ENCODE results near the gene RBBP8NL.
"Not testable (repeated sequence)": the region's sequence is repeated elsewhere in the genome, so short reads cannot be mapped to it uniquely, and the experiment has no call there.

RBBP8NL gene

DNA sequence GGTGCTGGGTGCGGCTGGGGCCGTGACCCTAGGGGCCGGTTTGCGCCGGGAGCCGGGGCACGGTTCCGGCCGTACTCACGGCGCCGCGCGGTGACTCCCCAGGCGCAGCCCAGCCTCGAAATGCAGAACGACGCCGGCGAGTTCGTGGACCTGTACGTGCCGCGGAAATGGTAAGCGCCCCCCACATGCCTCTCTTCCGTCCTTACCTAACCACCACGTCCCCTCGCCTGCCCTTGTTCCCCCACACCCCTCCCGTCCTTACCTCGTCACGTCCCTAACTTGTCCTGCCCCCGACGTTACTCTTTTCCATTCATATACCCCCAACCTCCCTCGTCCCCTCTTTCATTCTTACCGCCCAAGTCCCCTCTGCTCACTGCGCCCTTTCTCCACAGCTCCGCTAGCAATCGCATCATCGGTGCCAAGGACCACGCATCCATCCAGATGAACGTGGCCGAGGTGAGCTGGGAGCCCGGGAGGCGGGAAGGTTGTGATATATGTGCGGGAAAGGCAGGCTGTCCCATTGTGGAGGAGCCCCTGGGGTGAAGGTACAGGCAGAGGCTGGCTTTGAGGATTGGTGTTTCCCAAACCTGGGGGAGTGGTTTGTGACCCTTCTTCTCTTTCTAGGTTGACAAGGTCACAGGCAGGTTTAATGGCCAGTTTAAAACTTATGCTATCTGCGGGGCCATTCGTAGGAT, 40.0 kb downstream of the RBBP8NL start:
- H3K4me3 ChIP-seq (ENCODE audit: low read depth, low read length) = peak overlapping the region; percentile 98
- DNase-seq (ENCODE audit: low read depth) = no peak

DNA sequence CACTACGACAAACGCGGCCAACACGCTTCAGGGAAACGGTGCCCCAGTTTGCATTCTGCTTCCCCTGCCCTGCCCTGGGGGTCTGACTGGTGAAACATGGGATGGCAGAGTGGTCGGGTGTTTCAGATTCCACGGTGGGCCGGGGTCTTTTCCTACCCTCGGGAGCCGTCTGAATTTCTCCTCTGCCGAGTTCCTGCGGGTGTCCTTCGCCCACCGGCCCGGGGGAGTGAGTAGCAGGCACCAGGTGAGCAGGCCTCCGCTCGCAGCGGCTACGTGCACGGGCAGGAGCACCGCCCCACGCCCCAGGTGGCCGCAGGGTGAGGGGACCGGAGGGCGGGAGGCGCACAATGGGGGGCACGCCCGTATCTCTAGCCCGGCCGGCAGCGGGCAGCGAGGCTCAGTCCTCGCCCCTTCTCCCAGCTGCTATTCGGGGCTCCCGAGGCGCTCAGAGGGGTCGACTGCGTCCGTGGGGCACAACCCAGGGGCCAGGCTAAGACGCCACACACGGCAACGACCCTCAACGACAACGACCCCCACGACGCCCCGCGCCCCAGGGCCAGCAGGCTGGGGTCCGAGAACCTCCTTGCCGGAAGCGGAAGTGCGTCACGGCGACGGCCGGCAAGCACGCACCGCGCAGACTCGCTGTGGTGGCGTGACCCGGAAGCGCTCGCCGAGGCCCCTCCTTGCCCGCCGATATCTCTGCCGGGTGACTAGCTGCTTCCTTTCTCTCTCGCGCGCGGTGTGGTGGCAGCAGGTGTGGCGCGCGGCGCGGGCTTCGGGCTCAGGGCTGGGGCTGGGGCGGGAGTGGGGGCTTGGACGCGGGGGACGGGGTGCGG, 40.7 kb downstream of the RBBP8NL start, which contains the start of gene RPS21:
TSS of gene RPS21 (plus strand) at position 721 of the 836 bp plus-strand sequence. CDS start 236 bp downstream, outside the sequence.
- H3K4me3 ChIP-seq (ENCODE audit: low read depth, low read length) = peak within 1 kb of the TSS; percentile 98
- DNase-seq (ENCODE audit: low read depth) = peak; percentile 50

DNA sequence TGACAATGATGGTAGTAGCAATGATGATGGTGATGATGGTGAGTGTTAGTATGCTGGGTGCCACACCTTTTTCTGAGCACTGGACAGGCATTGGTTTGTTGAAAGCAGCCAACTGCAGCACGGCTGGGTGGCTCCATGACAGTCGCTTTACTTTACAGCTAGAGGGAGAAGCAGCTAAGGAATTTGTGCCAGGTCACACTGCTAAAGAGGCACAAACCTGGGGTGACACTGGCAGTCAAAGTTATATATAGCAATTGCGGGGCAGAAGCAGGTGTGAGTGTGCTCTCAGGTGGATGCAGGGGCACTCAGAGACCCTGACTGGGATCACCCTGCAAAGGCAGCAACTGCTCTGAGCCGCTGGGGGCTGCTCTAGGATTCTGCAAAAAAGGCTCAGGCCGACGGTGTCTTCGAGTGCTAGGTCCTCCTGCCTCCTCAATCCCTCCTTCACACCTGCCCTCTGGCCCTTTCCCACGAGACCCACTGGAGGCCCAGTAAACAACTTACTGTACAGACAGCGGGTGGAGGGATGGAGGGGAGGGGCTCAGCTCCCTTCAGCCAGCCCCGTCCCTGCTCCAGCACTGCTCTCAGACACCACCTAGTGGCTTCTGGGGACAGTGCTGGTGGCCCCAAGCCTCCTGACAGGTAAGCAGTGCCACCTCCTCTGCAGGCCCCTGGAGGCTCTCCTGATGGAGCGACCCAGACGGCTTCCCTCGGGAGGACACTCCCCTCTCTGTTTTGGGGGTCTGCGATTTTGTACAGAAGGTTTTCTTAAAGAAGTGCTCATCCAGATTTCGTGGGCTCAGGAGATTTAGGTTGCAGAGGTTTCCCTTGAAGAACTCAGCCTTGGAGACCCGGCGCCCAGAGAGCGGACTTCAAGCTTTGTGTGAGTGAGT, 44.8 kb downstream of the RBBP8NL start:
- H3K4me3 ChIP-seq (ENCODE audit: low read depth, low read length) = no peak overlapping the region
- no peak for DNase-seq (ENCODE audit: low read depth)

DNA sequence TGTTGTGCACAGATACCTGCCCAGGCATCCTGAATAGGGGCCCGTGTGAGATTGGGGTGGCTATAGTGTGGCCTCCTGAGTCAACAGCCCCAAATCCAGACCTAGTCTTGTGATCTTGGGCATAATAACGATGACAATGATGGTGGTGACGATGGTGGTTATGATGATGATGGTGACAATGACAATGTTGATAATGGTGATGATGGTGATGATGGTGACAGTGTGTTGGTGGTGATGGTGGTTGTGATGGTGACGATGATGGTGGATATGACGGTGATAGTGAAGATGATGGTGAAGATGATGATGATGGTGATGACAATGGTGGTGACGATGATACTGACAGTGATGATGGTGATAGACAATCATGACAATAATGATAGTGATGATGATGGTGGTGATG, 45.5 kb downstream of the RBBP8NL start:
- no peak for DNase-seq (ENCODE audit: low read depth)
- no peak overlapping the region for H3K4me3 ChIP-seq (ENCODE audit: low read depth, low read length)

- no peak overlapping the region for H3K4me3 ChIP-seq (ENCODE audit: low read depth, low read length)
- DNase-seq (ENCODE audit: low read depth) = no peak
These were observed 46.0 kb downstream of the RBBP8NL start for GRCh38 chr20:62381202-62381797.

DNA sequence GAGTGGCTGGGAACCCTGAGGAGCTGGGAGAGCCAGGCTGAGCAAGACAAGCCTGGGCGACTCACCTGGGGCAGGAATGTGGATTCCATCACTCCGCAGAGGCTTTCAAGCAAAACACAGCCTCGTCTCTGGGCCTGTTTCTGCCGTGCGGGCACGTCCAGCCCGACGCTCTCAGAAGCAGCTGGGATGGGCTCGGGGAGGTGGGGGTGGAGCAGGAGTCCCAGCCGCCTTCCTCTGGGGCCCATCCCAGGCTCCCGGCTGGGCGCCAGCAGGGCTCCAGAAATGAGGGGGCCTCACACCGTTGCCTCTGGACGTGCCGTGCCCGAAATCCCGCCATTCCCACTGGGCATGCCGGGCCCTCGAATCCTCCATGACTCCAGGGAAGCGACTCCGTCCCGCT, 49.1 kb downstream of the RBBP8NL start:
- H3K4me3 ChIP-seq (ENCODE audit: low read depth, low read length) = no peak overlapping the region
- DNase-seq (ENCODE audit: low read depth) = no peak

- no peak overlapping the region for H3K4me3 ChIP-seq (ENCODE audit: low read depth, low read length)
These were observed 49.6 kb downstream of the RBBP8NL start for GRCh38 chr20:62377615-62378178.

DNA sequence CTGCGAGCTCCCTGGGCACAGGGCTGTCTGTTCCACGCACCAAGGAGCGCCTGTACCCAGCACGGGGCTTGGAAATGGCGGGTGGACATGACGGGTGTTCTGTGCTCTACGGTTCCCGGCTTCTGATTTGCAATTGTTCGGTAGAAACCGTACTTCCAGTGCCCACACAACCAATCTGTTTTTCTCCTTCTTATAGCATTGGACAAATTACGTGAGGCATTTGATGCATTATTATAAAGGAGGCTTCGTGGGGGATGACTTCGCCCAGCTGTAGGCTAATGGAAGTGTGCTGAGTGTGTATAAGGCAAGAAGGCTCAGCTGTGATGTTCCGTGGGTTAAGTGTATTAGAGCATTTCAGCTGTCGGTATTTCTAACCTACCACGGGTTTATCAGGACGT, 50.3 kb downstream of the RBBP8NL start:
- H3K4me3 ChIP-seq (ENCODE audit: low read depth, low read length) = no peak overlapping the region
- no peak for DNase-seq (ENCODE audit: low read depth)

More at GRCh38 chr20:62377615-62378178, 49.6 kb downstream of the RBBP8NL start:
- DNase-seq (ENCODE audit: low read depth) = no peak

DNA sequence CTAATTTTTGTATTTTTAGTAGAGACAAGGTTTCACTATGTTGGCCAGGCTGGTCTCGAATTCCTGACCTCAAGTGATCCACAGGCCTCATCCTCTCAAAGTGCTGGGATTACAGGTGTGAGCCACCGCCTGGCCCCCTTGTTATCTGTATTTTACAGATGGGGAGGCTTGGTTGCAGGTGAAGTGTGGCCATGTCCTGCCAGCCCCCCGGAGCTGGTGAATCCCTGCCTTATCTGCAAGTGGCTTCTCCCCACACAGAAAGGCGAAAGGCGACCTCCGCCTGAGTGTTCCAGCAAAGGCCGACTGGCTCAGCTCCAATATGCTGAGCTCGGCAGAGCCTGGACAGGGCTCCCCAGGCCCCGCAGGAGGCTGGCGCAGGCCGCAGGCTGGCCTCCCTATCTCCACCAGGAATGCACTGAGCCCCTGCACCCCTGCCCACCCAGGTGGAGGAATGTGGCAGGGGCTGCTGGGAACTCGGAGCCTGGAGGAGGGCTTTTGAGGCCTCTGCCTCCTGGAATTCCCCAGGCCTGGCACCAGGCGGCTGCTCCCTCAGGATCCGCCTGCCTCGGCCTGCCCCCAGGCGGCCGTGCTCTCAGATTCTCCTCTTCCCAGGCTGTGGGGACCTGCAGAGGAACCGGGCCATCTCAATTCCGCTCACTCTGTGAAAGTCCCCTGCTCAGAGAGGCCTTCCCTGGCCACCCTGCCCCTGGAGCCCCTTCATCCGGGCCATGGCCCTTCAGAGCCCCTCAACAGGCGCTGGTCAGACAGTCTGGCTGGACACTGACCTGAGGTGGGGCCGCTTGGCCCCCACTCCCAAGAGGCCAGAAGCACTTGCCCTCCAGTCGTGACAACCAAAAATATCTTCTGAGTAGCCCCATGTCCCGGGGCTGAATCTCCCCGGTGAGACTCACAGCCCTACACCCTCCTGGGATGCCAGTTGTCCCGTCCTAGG, 51.0 kb downstream of the RBBP8NL start:
- H3K4me3 ChIP-seq (ENCODE audit: low read depth, low read length) = no peak overlapping the region
- DNase-seq (ENCODE audit: low read depth) = no peak

GRCh38 chr20:62374331-62375152, 52.8 kb downstream of the RBBP8NL start:
- no peak for DNase-seq (ENCODE audit: low read depth)
- H3K4me3 ChIP-seq (ENCODE audit: low read depth, low read length) = no peak overlapping the region

- not testable (repeated sequence) for DNase-seq (ENCODE audit: low read depth)
These were observed 53.6 kb downstream of the RBBP8NL start for GRCh38 chr20:62373631-62374179.

DNA sequence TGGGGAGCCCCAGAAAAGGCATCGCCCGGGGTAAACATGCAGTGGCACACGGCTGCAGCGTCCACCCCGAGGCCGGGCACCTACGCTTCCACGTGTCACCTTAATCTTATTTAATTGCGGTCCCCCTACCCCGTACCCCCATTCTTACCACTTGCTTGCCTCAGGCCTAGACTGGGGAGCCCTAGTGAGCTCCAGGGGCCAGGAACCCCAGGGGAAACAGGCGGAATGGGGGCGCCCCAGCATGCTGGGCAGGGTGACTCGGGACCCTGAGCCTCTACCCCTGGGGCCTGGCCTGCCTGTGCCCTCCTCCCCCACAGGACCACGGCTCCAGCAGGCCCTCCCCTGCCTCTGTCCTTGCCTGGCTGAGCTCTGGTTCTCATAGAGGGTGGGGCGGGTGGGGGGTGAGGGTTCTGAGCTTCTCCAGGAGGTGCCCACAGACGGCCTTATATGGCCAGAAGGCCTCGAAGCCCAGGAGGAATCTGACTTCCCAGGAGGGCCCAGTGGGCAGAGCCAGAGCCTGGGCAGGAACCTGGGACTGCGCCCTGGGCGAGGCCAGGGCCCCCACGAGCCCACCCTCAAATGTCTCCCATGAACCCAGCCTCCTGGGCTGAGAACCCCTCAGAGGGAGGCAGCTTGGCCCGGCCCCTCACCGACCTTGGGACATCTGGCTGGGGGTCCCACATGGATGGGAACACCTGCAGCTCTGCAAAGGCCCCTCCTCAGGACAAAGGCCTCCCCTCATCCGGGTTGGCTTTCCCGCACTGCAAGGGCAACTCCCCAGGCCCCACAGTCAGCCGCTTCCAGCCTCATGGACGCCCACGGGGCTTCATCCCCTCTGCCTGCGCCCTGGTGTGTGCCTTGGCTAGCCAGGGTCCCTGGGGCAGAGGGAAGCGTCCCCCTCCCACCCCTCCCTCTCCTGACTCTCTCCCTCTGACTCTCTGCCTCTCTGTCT, 55.0 kb downstream of the RBBP8NL start:
- DNase-seq (ENCODE audit: low read depth) = no peak
- H3K4me3 ChIP-seq (ENCODE audit: low read depth, low read length) = no peak overlapping the region

More at GRCh38 chr20:62373631-62374179, 53.6 kb downstream of the RBBP8NL start:
- not testable (repeated sequence) for H3K4me3 ChIP-seq (ENCODE audit: low read depth, low read length)

- DNase-seq (ENCODE audit: low read depth) = no peak
- no peak overlapping the region for H3K4me3 ChIP-seq (ENCODE audit: low read depth, low read length)
These were observed 55.7 kb downstream of the RBBP8NL start for GRCh38 chr20:62371588-62372041.

GRCh38 chr20:62370807-62371587, 56.3 kb downstream of the RBBP8NL start:
- H3K4me3 ChIP-seq (ENCODE audit: low read depth, low read length) = no peak overlapping the region
- no peak for DNase-seq (ENCODE audit: low read depth)

All from skeletal muscle cell (primary cell).